H9 (cell line): ENCODE data around the gene DGKG. TPM values are rescaled to one million over a fixed set of nuclear protein-coding genes. Genes with fewer than 3 reads are reported as not detected.

Experiments used
- DNase-seq: peaks from one replicate; pipeline ENCODE4 v3.0.0-alpha.2; 2017
- H2AFZ ChIP-seq: one replicate; pipeline ENCODE4 v1.6.1; 2013; ENCODE audit warnings: mild to moderate bottlenecking, low read length, control low read depth, moderate library complexity
- H2AK5ac ChIP-seq: 2 replicates; pipeline ENCODE4 v1.6.1; 2013; ENCODE audit warnings: low read length, control low read depth, mixed read lengths; ENCODE audit not compliant: insufficient read length
- H2BK120ac ChIP-seq: one replicate; pipeline ENCODE4 v1.6.1; 2013; ENCODE audit warnings: low read depth, mild to moderate bottlenecking, low read length, control low read depth, inconsistent platforms; ENCODE audit not compliant: poor library complexity, severe bottlenecking
- H2BK12ac ChIP-seq: 2 replicates; pipeline ENCODE4 v1.6.1; 2013; ENCODE audit warnings: low read length, control low read depth, mixed read lengths, low read depth; ENCODE audit not compliant: insufficient read length
- H2BK15ac ChIP-seq: 2 replicates; pipeline ENCODE4 v1.6.1; 2013; ENCODE audit warnings: low read depth, low read length, control low read depth
- H2BK20ac ChIP-seq: one replicate; pipeline ENCODE4 v1.6.1; 2013; ENCODE audit warnings: low read depth, mild to moderate bottlenecking, low read length, control low read depth, inconsistent platforms; ENCODE audit not compliant: poor library complexity, severe bottlenecking
- H2BK5ac ChIP-seq: 2 replicates; pipeline ENCODE4 v1.6.1; 2013; ENCODE audit warnings: low read length, control low read depth, mixed read lengths; ENCODE audit not compliant: insufficient read length
- H3K14ac ChIP-seq: 2 replicates; pipeline ENCODE4 v1.6.1; 2013; ENCODE audit warnings: low read length, control low read depth; ENCODE audit not compliant: insufficient read depth
- H3K18ac ChIP-seq: 2 replicates; pipeline ENCODE4 v1.6.1; 2013; ENCODE audit warnings: low read depth, mild to moderate bottlenecking, mixed read lengths, low read length, control low read depth; ENCODE audit not compliant: insufficient read length
- H3K23ac ChIP-seq: 2 replicates; pipeline ENCODE4 v1.6.1; 2013; ENCODE audit warnings: low read length, control low read depth, mixed read lengths, low read depth; ENCODE audit not compliant: insufficient read length
- H3K23me2 ChIP-seq: 2 replicates; pipeline ENCODE4 v1.6.1; 2013; ENCODE audit warnings: low read depth, mild to moderate bottlenecking, mixed read lengths, low read length, control low read depth; ENCODE audit not compliant: insufficient read length, poor library complexity, severe bottlenecking
- H3K27ac ChIP-seq: 2 replicates; pipeline ENCODE4 v1.5.1; 2013; ENCODE audit warnings: low read length, control low read depth, mixed read lengths, low read depth; ENCODE audit not compliant: insufficient read length
- H3K27me3 ChIP-seq: 2 replicates; pipeline ENCODE4 v1.6.1; 2013; ENCODE audit warnings: low read length, control low read depth, inconsistent platforms; ENCODE audit not compliant: insufficient read depth
- H3K4ac ChIP-seq: 2 replicates; pipeline ENCODE4 v1.6.1; 2013; ENCODE audit warnings: low read depth, mild to moderate bottlenecking, control low read depth, inconsistent platforms, low read length, moderate library complexity
- H3K4me1 ChIP-seq: 2 replicates; pipeline ENCODE4 v1.6.1; 2013; ENCODE audit warnings: low read length, control low read depth, inconsistent platforms; ENCODE audit not compliant: insufficient read depth
- H3K4me2 ChIP-seq: 2 replicates; pipeline ENCODE4 v1.6.1; 2013; ENCODE audit warnings: low read length, control low read depth, mixed read lengths; ENCODE audit not compliant: insufficient read length, insufficient read depth
- H3K56ac ChIP-seq: 2 replicates; pipeline ENCODE4 v1.6.1; 2013; ENCODE audit warnings: low read depth, mild to moderate bottlenecking, mixed read lengths, low read length, control low read depth; ENCODE audit not compliant: insufficient read length
- H3K79me1 ChIP-seq: 2 replicates; pipeline ENCODE4 v1.6.1; 2013; ENCODE audit warnings: low read depth, mild to moderate bottlenecking, moderate library complexity, low read length, control low read depth, inconsistent platforms; ENCODE audit not compliant: insufficient read depth, poor library complexity, severe bottlenecking
- H3K79me2 ChIP-seq: 2 replicates; pipeline ENCODE4 v1.6.1; 2013; ENCODE audit warnings: low read length, control low read depth, inconsistent platforms; ENCODE audit not compliant: insufficient read depth
- H3K9ac ChIP-seq: 2 replicates; pipeline ENCODE4 v1.6.1; 2013; ENCODE audit warnings: low read length, control low read depth, mixed read lengths; ENCODE audit not compliant: insufficient read length; ENCODE audit errors: extremely low read depth
- H3K9me3 ChIP-seq: one replicate; pipeline ENCODE4 v1.6.1; 2013; ENCODE audit warnings: low read depth, low read length, inconsistent platforms; ENCODE audit not compliant: control insufficient read depth
- H3T11ph ChIP-seq: one replicate; pipeline ENCODE4 v1.6.1; 2013; ENCODE audit warnings: mild to moderate bottlenecking, low read length, control low read depth, inconsistent platforms
- H4K20me1 ChIP-seq: one replicate; pipeline ENCODE4 v1.6.1; 2013; ENCODE audit not compliant: control insufficient read depth, insufficient read length, insufficient read depth
- H4K5ac ChIP-seq: 2 replicates; pipeline ENCODE4 v1.6.1; 2013; ENCODE audit warnings: low read depth, mild to moderate bottlenecking, mixed read lengths, low read length, control low read depth; ENCODE audit not compliant: insufficient read length
- H4K8ac ChIP-seq: replicated peaks from 2 replicates; pipeline ENCODE4 v1.6.1; 2013; ENCODE audit warnings: low read length, control low read depth, mixed read lengths, low read depth; ENCODE audit not compliant: insufficient read length
- H4K91ac ChIP-seq: 2 replicates; pipeline ENCODE4 v1.6.1; 2013; ENCODE audit warnings: low read depth, mild to moderate bottlenecking, moderate library complexity, mixed read lengths, low read length, control low read depth; ENCODE audit not compliant: insufficient read length
- H3K27ac Mint-ChIP-seq, 3 experiments: 2 replicates in 2 of 3; 3 replicates in 1 of 3; pipeline ENCODE4 v1.8.0; 2020 to 2021; ENCODE audit warnings: mixed read lengths in 3 of 3, mild to moderate bottlenecking in 1 of 3, moderate library complexity in 1 of 3
- H3K27me3 Mint-ChIP-seq: 2 replicates; pipeline ENCODE4 v1.8.0; 2021; ENCODE audit warnings: low read depth, mild to moderate bottlenecking, moderate library complexity, mixed read lengths
- H3K36me3 Mint-ChIP-seq, 3 experiments: 2 replicates in 2 of 3; 3 replicates in 1 of 3; pipeline ENCODE4 v1.8.0; 2020 to 2021; ENCODE audit warnings: low read depth in 3 of 3, mixed read lengths in 3 of 3; ENCODE audit not compliant: insufficient read depth in 1 of 3
- H3K4me1 Mint-ChIP-seq, 2 experiments: 2 replicates each; pipeline ENCODE4 v1.8.0; 2020; ENCODE audit warnings: mixed read lengths in 2 of 2
- H3K4me3 Mint-ChIP-seq, 2 experiments: 2 replicates in 1 of 2; 3 replicates in 1 of 2; pipeline ENCODE4 v1.8.0; 2020 to 2021; ENCODE audit warnings: mild to moderate bottlenecking in 2 of 2, mixed read lengths in 2 of 2, moderate library complexity in 1 of 2
- H3K9me3 Mint-ChIP-seq, 2 experiments: 2 replicates in 1 of 2; 3 replicates in 1 of 2; pipeline ENCODE4 v1.8.0; 2020; ENCODE audit warnings: mild to moderate bottlenecking in 2 of 2, mixed read lengths in 2 of 2, moderate library complexity in 1 of 2
- WGBS: extraction: QIAGEN DNeasy Blood & Tissue Kit; methylation state at CpG from one replicate; pipeline ENCODE4 v1.1.7; 2013; ENCODE audit warnings: missing lambda C conversion rate, low lambda C conversion rate, mixed read lengths; ENCODE audit not compliant: insufficient read length; ENCODE audit errors: extremely low coverage; 5-methylcytosine and 5-hydroxymethylcytosine counted together
- total RNA-seq: library from RNA; stranded (reverse); gene quantifications from 2 replicates; pipeline ENCODE4 v1.2.1, GENCODE V29; 2021
- TF ChIP-seq, protein P1 (sequence below): fragments of 200-600 bp; sonication (generic); conservative IDR thresholded peaks from 3 replicates; pipeline ENCODE4 v1.8.0; 2021; ENCODE audit warnings: antibody characterized with exemption, mild to moderate bottlenecking

Gene DGKG
- total RNA-seq, 1 experiment from 2014 or later, result not detected

DNA sequence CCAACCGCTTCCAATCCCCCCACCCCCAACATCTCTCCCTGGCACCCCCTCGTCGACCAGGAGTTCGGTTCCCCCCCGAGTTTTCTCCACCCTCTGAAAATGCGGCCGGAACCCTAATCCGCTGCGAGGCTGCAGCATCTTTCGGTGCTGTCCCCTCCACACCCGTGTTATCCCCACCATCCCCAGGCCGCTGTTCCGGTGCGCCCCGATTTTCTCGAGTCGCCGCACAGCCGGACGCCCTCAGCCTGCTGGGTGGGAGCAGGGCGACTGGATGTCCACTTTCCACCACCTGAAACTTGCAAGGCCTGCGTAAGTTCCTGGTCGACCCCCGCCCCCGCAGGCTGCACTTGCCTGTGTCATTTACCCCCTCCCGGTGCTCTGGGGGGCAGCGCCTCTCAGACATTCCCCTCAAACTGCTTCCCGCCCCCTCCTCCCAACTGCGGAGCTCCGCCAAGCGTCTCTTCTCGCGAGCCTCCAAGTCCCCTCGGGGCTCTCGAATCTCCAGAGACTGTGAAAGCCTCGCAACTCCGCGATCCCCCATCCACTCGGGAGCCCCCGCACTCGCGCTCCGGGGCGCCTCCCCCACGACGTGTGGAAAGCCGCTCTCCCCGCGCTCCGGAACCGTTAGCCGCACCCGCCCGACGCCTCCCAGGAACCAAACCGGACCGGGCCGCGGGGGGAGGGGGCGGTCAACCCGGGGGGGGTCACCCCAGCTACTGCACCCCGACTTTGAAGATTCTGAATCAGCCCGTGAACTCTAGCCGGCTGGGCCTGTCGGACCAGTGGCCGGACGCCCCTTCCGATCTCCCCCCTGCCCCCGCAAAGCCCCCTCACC, 253.7 kb downstream of the DGKG start:
- H3K27me3 ChIP-seq, result peaks cover 28% of the 10 kb centered on the region
- no peak overlapping the region for H2BK5ac ChIP-seq
- H2BK15ac ChIP-seq, result no peak overlapping the region
- no peaks in the 10 kb centered on the region; the same call in 1 of the 2 replicates for H3K79me2 ChIP-seq
- H2BK120ac ChIP-seq, result no peak overlapping the region
- no CpG with 5 or more reads among the region's 69 CpGs for WGBS
- H3K4ac ChIP-seq, result no peak overlapping the region
- H2AK5ac ChIP-seq, result no peak overlapping the region
- no peak overlapping the region for H4K91ac ChIP-seq
- peaks cover 13% of the 10 kb centered on the region for H3K23me2 ChIP-seq
- TF ChIP-seq, protein P1, sequence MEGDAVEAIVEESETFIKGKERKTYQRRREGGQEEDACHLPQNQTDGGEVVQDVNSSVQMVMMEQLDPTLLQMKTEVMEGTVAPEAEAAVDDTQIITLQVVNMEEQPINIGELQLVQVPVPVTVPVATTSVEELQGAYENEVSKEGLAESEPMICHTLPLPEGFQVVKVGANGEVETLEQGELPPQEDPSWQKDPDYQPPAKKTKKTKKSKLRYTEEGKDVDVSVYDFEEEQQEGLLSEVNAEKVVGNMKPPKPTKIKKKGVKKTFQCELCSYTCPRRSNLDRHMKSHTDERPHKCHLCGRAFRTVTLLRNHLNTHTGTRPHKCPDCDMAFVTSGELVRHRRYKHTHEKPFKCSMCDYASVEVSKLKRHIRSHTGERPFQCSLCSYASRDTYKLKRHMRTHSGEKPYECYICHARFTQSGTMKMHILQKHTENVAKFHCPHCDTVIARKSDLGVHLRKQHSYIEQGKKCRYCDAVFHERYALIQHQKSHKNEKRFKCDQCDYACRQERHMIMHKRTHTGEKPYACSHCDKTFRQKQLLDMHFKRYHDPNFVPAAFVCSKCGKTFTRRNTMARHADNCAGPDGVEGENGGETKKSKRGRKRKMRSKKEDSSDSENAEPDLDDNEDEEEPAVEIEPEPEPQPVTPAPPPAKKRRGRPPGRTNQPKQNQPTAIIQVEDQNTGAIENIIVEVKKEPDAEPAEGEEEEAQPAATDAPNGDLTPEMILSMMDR, result no peak
- peak; percentile 74 for DNase-seq
- H2BK12ac ChIP-seq, result no peak overlapping the region
- H3K79me1 ChIP-seq, result no peaks in the 10 kb centered on the region
- peak overlapping the region; percentile 53 for H3K4me2 ChIP-seq
- no peak overlapping the region for H2BK20ac ChIP-seq
- no peak overlapping the region for H3K56ac ChIP-seq
- H3K14ac ChIP-seq, result 0 out of 2 replicates have a peak overlapping the region, but pooled peaks have one; percentile 55
- Mint-ChIP-seq H3K4me1 (peaks cover 32 to 33% of the 10 kb centered on the region in 2 experiments), H3K36me3 (peaks cover 0 to 3% (median 0%) of the 10 kb centered on the region in 3 experiments; a peak in 2 of 7 replicates), H3K27me3 (peaks cover 92% of the 10 kb centered on the region), H3K27ac (peak overlapping the region; percentile 81 to 99 (median 85); a peak in 4 of 7 replicates), H3K4me3 (peak overlapping the region; percentile 76 to 91), H3K9me3 (peaks cover 0 to 4% of the 10 kb centered on the region in 2 experiments; a peak in 3 of 5 replicates)
- no peak overlapping the region for H3K23ac ChIP-seq
- H4K20me1 ChIP-seq, result no peaks in the 10 kb centered on the region
- H2AFZ ChIP-seq, result no peak overlapping the region
- no peaks in the 10 kb centered on the region for H3K9me3 ChIP-seq
- no peak overlapping the region for H4K5ac ChIP-seq
- H3K27ac ChIP-seq, result no peak overlapping the region
- H3K18ac ChIP-seq, result peak overlapping the region; percentile 59
- H3K9ac ChIP-seq, result peak overlapping the region; percentile 66
- no peak overlapping the region for H4K8ac ChIP-seq
- peaks cover 2% of the 10 kb centered on the region; the same call in 1 of the 2 replicates for H3K4me1 ChIP-seq
- no peak overlapping the region for H3T11ph ChIP-seq
